DOHH2 (cell line): ENCODE results near the gene DCPS.

Source experiments
- H3F3A ChIP-seq: fragments of 200-600 bp; sonication (generic), shearing (Covaris generic); 2 replicates; pipeline ENCODE4 v1.6.0; 2016; ENCODE audit warnings: antibody characterized with exemption, mild to moderate bottlenecking; ENCODE audit not compliant: control insufficient read depth, insufficient read depth
- H3K27ac ChIP-seq: fragments of 200-600 bp; sonication (generic); 2 replicates; pipeline ENCODE4 v1.5.1; 2014; ENCODE audit warnings: low read depth, mild to moderate bottlenecking, low read length, moderate library complexity
- H3K27me3 ChIP-seq: fragments of 200-600 bp; sonication (generic); 2 replicates; pipeline ENCODE4 v1.6.1; 2014; ENCODE audit warnings: mild to moderate bottlenecking, low read length, mixed read lengths; ENCODE audit not compliant: control insufficient read depth
- H3K36me3 ChIP-seq: fragments of 200-600 bp; sonication (generic); 2 replicates; pipeline ENCODE4 v1.6.1; 2014; ENCODE audit warnings: mild to moderate bottlenecking, low read length, moderate library complexity, mixed read lengths; ENCODE audit not compliant: control insufficient read depth
- H3K4me1 ChIP-seq: fragments of 200-600 bp; sonication (generic); 2 replicates; pipeline ENCODE4 v1.6.1; 2014; ENCODE audit warnings: mild to moderate bottlenecking, low read length, mixed read lengths; ENCODE audit not compliant: control insufficient read depth
- H3K4me2 ChIP-seq: fragments of 200-600 bp; sonication (generic); 2 replicates; pipeline ENCODE4 v1.6.0; 2014; ENCODE audit warnings: mild to moderate bottlenecking, low read length, moderate library complexity
- H3K4me3 ChIP-seq: fragments of 200-600 bp; sonication (generic); 2 replicates; pipeline ENCODE4 v1.5.1; 2014; ENCODE audit warnings: mild to moderate bottlenecking, low read length, mixed read lengths
- H3K79me2 ChIP-seq: fragments of 200-600 bp; sonication (generic); 2 replicates; pipeline ENCODE4 v1.6.1; 2014; ENCODE audit warnings: mild to moderate bottlenecking, low read length, mixed read lengths; ENCODE audit not compliant: control insufficient read depth
- H3K9me2 ChIP-seq: fragments of 200-600 bp; sonication (generic); replicated peaks from 2 replicates; pipeline ENCODE4 v1.6.1; 2014; ENCODE audit warnings: mild to moderate bottlenecking, low read length, mixed read lengths; ENCODE audit not compliant: control insufficient read depth
- H3K9me3 ChIP-seq: fragments of 200-600 bp; sonication (generic); 2 replicates; pipeline ENCODE4 v1.6.1; 2014; ENCODE audit warnings: antibody characterized with exemption, low read length, mixed read lengths; ENCODE audit not compliant: control insufficient read depth, insufficient read depth
- H4K20me1 ChIP-seq: fragments of 200-600 bp; sonication (generic); 2 replicates; pipeline ENCODE4 v1.6.0; 2014; ENCODE audit warnings: low read depth, mild to moderate bottlenecking, antibody characterized with exemption, low read length, moderate library complexity; ENCODE audit not compliant: control insufficient read depth, insufficient read depth
- CTCF ChIP-seq: fragments of 200-600 bp; sonication (generic); IDR thresholded peaks from one replicate; pipeline ENCODE4 v1.5.1; 2014; ENCODE audit warnings: antibody characterized with exemption, mild to moderate bottlenecking, low read depth, low read length; ENCODE audit not compliant: poor library complexity, severe bottlenecking
- EZH2phosphoT487 ChIP-seq: fragments of 200-600 bp; sonication (generic); IDR thresholded peaks from 2 replicates; pipeline ENCODE4 v1.6.1; 2017; ENCODE audit warnings: borderline replicate concordance, mild to moderate bottlenecking, antibody characterized with exemption, low read length, moderate library complexity, mixed read lengths

The DCPS gene

GRCh38 chr11:126263489-126263888, 40.4 kb upstream of the DCPS start:
- Histone ChIP-seq H3F3A (peaks cover 17% of the 10 kb centered on the region), H3K36me3 (peaks cover 76% of the 10 kb centered on the region), H3K79me2 (peaks cover 28% of the 10 kb centered on the region)

GRCh38 chr11:126265811-126266210, 38.0 kb upstream of the DCPS start:
- H3K36me3 ChIP-seq, result peaks cover 76% of the 10 kb centered on the region
- TF ChIP-seq CTCF (no peak), EZH2phosphoT487 (no peak)
- H3K27me3 ChIP-seq, result no peaks in the 10 kb centered on the region
- no peak overlapping the region for H3K4me2 ChIP-seq
- H3K9me2 ChIP-seq, result no peaks in the 10 kb centered on the region
- peaks cover 6% of the 10 kb centered on the region; the same call in 1 of the 2 replicates for H4K20me1 ChIP-seq
- H3K79me2 ChIP-seq, result peaks cover 49% of the 10 kb centered on the region
- 0 out of 2 replicates have a peak, but pooled peaks cover 4% of the 10 kb centered on the region for H3F3A ChIP-seq
- H3K4me1 ChIP-seq, result peaks cover 22% of the 10 kb centered on the region
- no peak overlapping the region for H3K4me3 ChIP-seq
- H3K27ac ChIP-seq, result no peak overlapping the region
- no peaks in the 10 kb centered on the region for H3K9me3 ChIP-seq

More at GRCh38 chr11:126263489-126263888, 40.4 kb upstream of the DCPS start:
- H3K4me1 ChIP-seq, result peaks cover 10% of the 10 kb centered on the region
- TF ChIP-seq EZH2phosphoT487, result no peak
- TF ChIP-seq CTCF, result no peak
- H3K27ac ChIP-seq, result no peak overlapping the region
- H3K9me2 ChIP-seq, result no peaks in the 10 kb centered on the region
- H3K27me3 ChIP-seq, result no peaks in the 10 kb centered on the region
- no peaks in the 10 kb centered on the region for H3K9me3 ChIP-seq
- peaks cover 6% of the 10 kb centered on the region; the same call in 1 of the 2 replicates for H4K20me1 ChIP-seq
- H3K4me2 ChIP-seq, result no peak overlapping the region
- H3K4me3 ChIP-seq, result no peak overlapping the region

- Histone ChIP-seq H3K4me1 (peaks cover 22% of the 10 kb centered on the region), H3K36me3 (peaks cover 72% of the 10 kb centered on the region), H3K79me2 (peaks cover 59% of the 10 kb centered on the region), H3K27me3 (no peaks in the 10 kb centered on the region), H3K4me3 (peak overlapping the region; percentile 99), H3K27ac (peak overlapping the region; percentile 40; the same call in 1 of the 2 replicates), H4K20me1 (peaks cover 6% of the 10 kb centered on the region; the same call in 1 of the 2 replicates), H3K9me3 (no peaks in the 10 kb centered on the region), H3K4me2 (peak overlapping the region; percentile 84), H3K9me2 (no peaks in the 10 kb centered on the region), H3F3A (no peaks in the 10 kb centered on the region)
- TF ChIP-seq CTCF, result no peak
- no peak for TF ChIP-seq EZH2phosphoT487
These were observed 36.2 kb upstream of the DCPS start for GRCh38 chr11:126267650-126268049.
